H1 (cell line): ENCODE measurements around the gene ERP29.

Source experiments
- ATF2 ChIP-seq: IDR thresholded peaks from 2 replicates; pipeline ENCODE4 v1.6.1; 2012; ENCODE audit warnings: low read length, inconsistent platforms
- CTCF ChIP-seq, 3 experiments: IDR thresholded peaks; 1 replicate in 2 of 3; 2 replicates in 1 of 3; pipeline versions ENCODE4 v1.5.1 to v1.6.1; 2011; ENCODE audit warnings: low read length in 3 of 3, mild to moderate bottlenecking in 3 of 3, inconsistent platforms in 2 of 3, low read depth in 1 of 3, moderate library complexity in 1 of 3; ENCODE audit not compliant: insufficient read depth in 1 of 3; ENCODE audit errors: control extremely low read depth in 1 of 3
- EZH2 ChIP-seq: fragments of 200-600 bp; sonication (generic); IDR thresholded peaks from 2 replicates; pipeline ENCODE4 v1.7.1; 2012; ENCODE audit warnings: low read depth, mild to moderate bottlenecking, moderate library complexity, low read length, inconsistent platforms; ENCODE audit not compliant: severe bottlenecking
- JUND ChIP-seq: IDR thresholded peaks from 2 replicates; pipeline ENCODE4 v1.6.1; 2011; ENCODE audit warnings: mild to moderate bottlenecking, improper control_type of control experiment, low read length
- KDM1A ChIP-seq: fragments of 200-600, 300-600 bp; sonication (generic); IDR thresholded peaks from 2 replicates; pipeline ENCODE4 v1.7.1; 2016; ENCODE audit warnings: mild to moderate bottlenecking, low read length, borderline replicate concordance
- MAFK ChIP-seq: IDR thresholded peaks from 2 replicates; pipeline ENCODE4 v1.6.1; 2012; ENCODE audit warnings: low read depth, mild to moderate bottlenecking, improper control_type of control experiment, low read length
- PHF8 ChIP-seq: fragments of 200-600 bp; sonication (generic); conservative IDR thresholded peaks from 2 replicates; pipeline ENCODE4 v1.7.1; 2012; ENCODE audit warnings: low read depth, mild to moderate bottlenecking, inconsistent platforms, low read length, moderate library complexity
- POLR2AphosphoS5 ChIP-seq: IDR thresholded peaks from 2 replicates; pipeline ENCODE4 v1.6.1; 2011; ENCODE audit warnings: low read depth, low read length
- SIN3A ChIP-seq, 2 experiments: IDR thresholded peaks in 1 of 2; conservative IDR thresholded peaks in 1 of 2; 2 replicates each; pipeline ENCODE4 v1.6.1; 2011 to 2012; ENCODE audit warnings: low read length in 2 of 2, improper control_type of control experiment in 1 of 2, low read depth in 1 of 2, mild to moderate bottlenecking in 1 of 2
- TF ChIP-seq, protein P1 (sequence below): IDR thresholded peaks from 2 replicates; pipeline ENCODE4 v1.6.1; 2011; ENCODE audit warnings: low read length, improper control_type of control experiment

DNA sequence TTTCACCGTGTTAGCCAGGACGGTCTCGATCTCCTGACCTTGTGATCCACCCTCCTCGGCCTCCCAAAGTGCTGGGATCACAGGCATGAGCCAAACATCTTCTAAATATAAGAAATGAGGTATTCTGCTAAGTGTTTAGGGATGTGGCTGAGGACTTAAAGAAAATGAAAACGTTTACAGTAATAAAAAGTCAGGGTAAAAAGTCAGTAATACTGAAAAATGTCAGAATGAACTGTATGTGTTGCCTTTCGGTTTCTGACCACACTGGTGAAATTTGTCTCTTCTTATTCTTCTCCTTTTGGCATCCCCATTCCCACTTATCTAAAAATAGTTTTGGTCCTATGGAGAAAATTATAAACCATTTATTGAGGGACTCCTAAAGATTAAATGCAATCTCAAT lies 20.8 kb upstream of the ERP29 start:
- TF ChIP-seq CTCF (IDR thresholded peaks at IDR 0.05; ENCODE audit: control extremely low read depth in 1 of 3, insufficient read depth in 1 of 3, low read depth in 1 of 3, low read length in 3 of 3) = no peak
- TF ChIP-seq PHF8 = no peak
- TF ChIP-seq KDM1A = no peak
- TF ChIP-seq, protein P1, sequence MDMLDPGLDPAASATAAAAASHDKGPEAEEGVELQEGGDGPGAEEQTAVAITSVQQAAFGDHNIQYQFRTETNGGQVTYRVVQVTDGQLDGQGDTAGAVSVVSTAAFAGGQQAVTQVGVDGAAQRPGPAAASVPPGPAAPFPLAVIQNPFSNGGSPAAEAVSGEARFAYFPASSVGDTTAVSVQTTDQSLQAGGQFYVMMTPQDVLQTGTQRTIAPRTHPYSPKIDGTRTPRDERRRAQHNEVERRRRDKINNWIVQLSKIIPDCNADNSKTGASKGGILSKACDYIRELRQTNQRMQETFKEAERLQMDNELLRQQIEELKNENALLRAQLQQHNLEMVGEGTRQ = no peak
- TF ChIP-seq POLR2AphosphoS5 = no peak
- TF ChIP-seq MAFK = no peak
- no peak for TF ChIP-seq EZH2
- no peak for TF ChIP-seq ATF2
- TF ChIP-seq JUND = no peak
- no peak for TF ChIP-seq SIN3A (conservative IDR thresholded peaks at IDR 0.05 in 1 of 2, IDR thresholded peaks at IDR 0.05 in 1 of 2; ENCODE audit: low read depth in 1 of 2, low read length in 2 of 2)
